Lower lobe of right lung (tissue), 2 donors: ENCODE data around the gene OPRL1. TPM values are rescaled to one million over a fixed set of nuclear protein-coding genes. Genes with fewer than 3 reads are reported as not detected.

Experiments used
- ATAC-seq, 2 donors: fragments of 200-7000 bp; cut with Tn5 transposase; one replicate each; pipeline ENCODE4 v1.9.1; 2020 to 2022; ENCODE audit warnings: mild to moderate bottlenecking in 2 of 2, moderate library complexity in 2 of 2
- DNase-seq: peaks from one replicate; pipeline ENCODE4 v3.0.0-alpha.2; 2020
- H3K27ac ChIP-seq: fragments of 200-600 bp; one replicate; pipeline ENCODE4 v1.8.0; 2022
- H3K27me3 ChIP-seq: fragments of 200-600 bp; one replicate; pipeline ENCODE4 v1.8.0; 2022; ENCODE audit warnings: low read depth
- H3K36me3 ChIP-seq: fragments of 200-600 bp; one replicate; pipeline ENCODE4 v1.8.0; 2022; ENCODE audit warnings: mild to moderate bottlenecking
- H3K4me1 ChIP-seq: fragments of 200-600 bp; one replicate; pipeline ENCODE4 v1.8.0; 2022
- H3K4me3 ChIP-seq: fragments of 200-600 bp; one replicate; pipeline ENCODE4 v1.8.0; 2022; ENCODE audit warnings: mild to moderate bottlenecking
- H3K9me3 ChIP-seq: fragments of 200-600 bp; one replicate; pipeline ENCODE4 v1.8.0; 2022
- CTCF ChIP-seq: fragments of 200-600 bp; IDR thresholded peaks from one replicate; pipeline ENCODE4 v1.8.0; 2022; ENCODE audit warnings: antibody characterized with exemption, mild to moderate bottlenecking
- intact Hi-C: fragments of 100-400 bp; cut with DNase I; formaldehyde crosslinking; loops from one replicate; pipeline ENCODE4 v1.11.0; 2022
- long read RNA-seq: library from polyadenylated mRNA; unstranded; transcript quantifications from one replicate; pipeline ENCODE4 v2.0.0, GENCODE V29; 2021
- total RNA-seq: library from RNA; stranded (reverse); fragmentation: NEBNext Ultra II Directional; extraction: Animal tissue kit (Norgen Biotek cat#: 25700); gene quantifications from one replicate; pipeline ENCODE4 v1.2.1, GENCODE V29; 2021
- donor health status: DM: no; HTN: yes; CAD: no; lungs with severe emphysema.

OPRL1 gene
- total RNA-seq: 2.6 TPM
- long read RNA-seq, partial matches to known transcripts: 1 of 5 reads
- long read RNA-seq, other reads (novel, unspliced or antisense): 4 of 5 reads

GRCh38 chr20:64080013-64080812, at the start of gene OPRL1:
OPRL1 (plus strand) TSS chr20:64080082; CDS start chr20:64092721, 12,639 bp downstream.
- peak within 1 kb of the TSS; percentile 82 for H3K4me3 ChIP-seq
- peaks cover 9% of the 10 kb centered on the region for H3K36me3 ChIP-seq
- no peaks in the 10 kb centered on the region for H3K9me3 ChIP-seq
- peaks cover 16% of the 10 kb centered on the region for H3K27me3 ChIP-seq
- TF ChIP-seq CTCF: no peak
- peak in 1 of 2 donors; percentile 0 for ATAC-seq
- no peak for DNase-seq
- H3K4me1 ChIP-seq: peaks cover 57% of the 10 kb centered on the region
- peak within 1 kb of the TSS; percentile 84 for H3K27ac ChIP-seq
- intact Hi-C loops: no loop called here

DNA sequence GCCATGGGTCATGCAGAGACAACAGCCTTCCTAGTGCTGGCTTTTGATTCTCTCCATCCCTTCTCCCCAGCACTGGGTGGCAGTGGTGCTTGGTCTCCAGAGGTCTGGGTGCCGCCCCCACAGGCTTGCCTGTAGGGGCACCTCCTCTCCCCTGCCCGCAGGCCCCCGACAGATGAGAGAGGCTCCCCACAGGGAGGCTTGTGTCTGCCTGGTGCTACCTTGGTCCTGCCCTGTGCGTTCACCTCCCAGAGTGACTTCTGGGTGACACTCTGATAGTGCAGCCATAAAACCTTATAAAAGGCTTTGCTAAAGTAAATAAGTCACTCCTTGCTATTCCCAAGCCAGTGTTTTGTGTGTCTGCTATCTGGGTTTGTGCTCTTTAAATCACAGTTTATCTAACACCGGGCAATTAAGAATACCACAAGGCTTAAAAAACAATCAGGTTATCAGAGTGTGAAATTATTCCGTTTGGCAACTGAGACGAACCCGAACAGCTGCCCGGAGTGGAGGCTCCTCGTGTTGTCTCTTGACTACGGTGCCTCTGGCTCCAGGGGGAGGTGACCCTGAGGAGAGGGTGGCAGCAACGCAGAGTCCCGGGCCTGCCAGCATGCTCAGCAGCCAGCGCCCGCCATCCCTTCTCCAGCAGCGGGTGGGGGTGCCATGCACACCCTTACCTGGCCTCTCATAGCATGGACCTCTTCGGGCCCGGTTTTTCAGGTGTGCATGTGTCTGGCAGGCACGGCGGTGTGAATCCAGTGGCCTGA, 49.3 kb upstream of the OPRL1 start:
- no peaks in the 10 kb centered on the region for H3K9me3 ChIP-seq
- intact Hi-C loops: no loop called here
- no peaks in the 10 kb centered on the region for H3K27me3 ChIP-seq
- H3K36me3 ChIP-seq: peaks cover 92% of the 10 kb centered on the region
- no peak overlapping the region for H3K27ac ChIP-seq
- no peak for TF ChIP-seq CTCF
- H3K4me1 ChIP-seq: no peaks in the 10 kb centered on the region
- H3K4me3 ChIP-seq: no peak overlapping the region
- no peak for ATAC-seq
- no peak for DNase-seq

DNA sequence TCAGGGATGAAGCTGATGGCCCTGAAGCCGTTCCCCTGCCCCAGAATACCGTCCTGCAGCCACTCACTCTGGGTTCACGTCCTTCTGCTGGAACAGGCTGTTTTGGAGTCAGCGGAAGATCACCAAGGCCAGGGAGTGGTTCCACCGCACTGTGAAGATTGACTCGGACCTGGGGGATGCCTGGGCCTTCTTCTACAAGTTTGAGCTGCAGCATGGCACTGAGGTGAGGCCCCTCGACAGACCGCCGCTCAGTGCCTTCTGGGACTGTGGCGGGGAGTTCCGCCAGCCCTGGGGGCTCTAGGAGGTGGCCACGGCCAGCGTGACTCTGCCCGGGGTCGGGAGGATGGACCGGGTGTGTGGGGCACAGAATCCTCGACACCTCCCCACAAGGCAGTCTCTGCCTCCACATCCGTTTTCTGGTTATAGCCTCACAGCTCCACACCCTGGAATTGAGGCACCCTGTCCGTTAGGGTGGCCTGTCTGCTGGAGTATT, 48.0 kb upstream of the OPRL1 start:
- Histone ChIP-seq H3K27ac (no peak overlapping the region), H3K36me3 (peaks cover 79% of the 10 kb centered on the region), H3K4me1 (no peaks in the 10 kb centered on the region), H3K9me3 (no peaks in the 10 kb centered on the region), H3K4me3 (no peak overlapping the region), H3K27me3 (peaks cover under 1% of the 10 kb centered on the region)
- ATAC-seq (no peak), DNase-seq (no peak)
- TF ChIP-seq CTCF: no peak
- intact Hi-C loops: no loop called here

DNA sequence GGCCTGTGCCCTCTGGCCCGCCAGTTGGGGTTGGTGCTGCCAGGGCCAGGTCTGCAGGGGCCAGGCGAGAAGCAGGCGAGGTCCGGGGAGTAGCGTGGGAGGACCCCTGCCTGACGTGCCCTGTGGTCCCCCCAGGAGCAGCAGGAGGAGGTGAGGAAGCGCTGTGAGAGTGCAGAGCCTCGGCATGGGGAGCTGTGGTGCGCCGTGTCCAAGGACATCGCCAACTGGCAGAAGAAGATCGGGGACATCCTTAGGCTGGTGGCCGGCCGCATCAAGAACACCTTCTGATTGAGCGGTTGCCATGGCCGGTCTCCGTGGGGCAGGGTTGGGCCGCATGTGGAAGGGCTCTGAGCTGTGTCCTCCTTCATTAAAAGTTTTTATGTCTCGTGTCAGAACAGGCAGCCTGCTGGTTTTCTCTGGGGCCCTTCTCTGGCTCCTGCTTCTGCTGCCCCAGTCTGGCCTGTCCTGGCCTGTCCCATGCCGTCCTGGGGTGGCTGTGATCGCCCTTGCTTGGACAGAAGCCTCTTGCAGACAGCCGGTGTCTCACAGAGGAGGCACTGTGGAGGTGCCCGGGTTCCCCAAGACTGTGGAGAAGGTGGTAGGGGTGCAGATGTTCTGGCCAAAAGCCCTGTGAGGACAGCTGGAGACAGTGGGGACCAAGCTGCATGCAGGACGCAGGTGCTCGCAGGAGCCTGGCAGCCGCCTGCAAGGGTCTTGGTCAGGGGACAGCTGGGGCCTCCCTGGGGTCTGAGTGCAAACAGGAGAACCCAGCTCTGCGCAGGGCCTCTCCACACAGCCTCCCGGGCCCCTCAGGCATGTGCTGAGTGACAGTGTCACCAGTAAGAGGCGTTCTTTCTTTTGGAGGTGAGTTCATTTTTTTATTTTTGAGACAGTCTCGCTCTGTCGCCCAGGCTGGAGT, 46.9 kb upstream of the OPRL1 start:
- no peak for DNase-seq
- no peak for ATAC-seq
- Histone ChIP-seq H3K27me3 (peaks cover 10% of the 10 kb centered on the region), H3K27ac (no peak overlapping the region), H3K36me3 (peaks cover 68% of the 10 kb centered on the region), H3K4me1 (peaks cover 6% of the 10 kb centered on the region), H3K4me3 (no peak overlapping the region), H3K9me3 (no peaks in the 10 kb centered on the region)
- intact Hi-C loops: no loop called here
- TF ChIP-seq CTCF: no peak

GRCh38 chr20:64033981-64034493, 45.8 kb upstream of the OPRL1 start:
- TF ChIP-seq CTCF: no peak
- Histone ChIP-seq H3K27ac (no peak overlapping the region), H3K9me3 (no peaks in the 10 kb centered on the region), H3K4me1 (peaks cover 17% of the 10 kb centered on the region), H3K4me3 (no peak overlapping the region), H3K27me3 (peaks cover 16% of the 10 kb centered on the region), H3K36me3 (peaks cover 57% of the 10 kb centered on the region)
- ATAC-seq (no peak), DNase-seq (no peak)
- intact Hi-C loops: no loop called here
